Breast epithelium (tissue), 3 donors: ENCODE data around the gene C4BPB.

Experiments
- POLR2AphosphoS5 ChIP-seq, 3 donors: sonication (generic); formaldehyde crosslinking; IDR thresholded peaks; one replicate each; pipeline ENCODE4 v1.6.1; 2017; ENCODE audit warnings: antibody characterized with exemption in 3 of 3
- TF ChIP-seq, protein P1 (sequence below), 3 donors: fragments of 450-650 bp; IDR thresholded peaks; one replicate each; pipeline ENCODE4 v1.5.1; 2016 to 2017; ENCODE audit warnings: antibody characterized with exemption in 3 of 3, mild to moderate bottlenecking in 3 of 3, moderate library complexity in 3 of 3

DNA sequence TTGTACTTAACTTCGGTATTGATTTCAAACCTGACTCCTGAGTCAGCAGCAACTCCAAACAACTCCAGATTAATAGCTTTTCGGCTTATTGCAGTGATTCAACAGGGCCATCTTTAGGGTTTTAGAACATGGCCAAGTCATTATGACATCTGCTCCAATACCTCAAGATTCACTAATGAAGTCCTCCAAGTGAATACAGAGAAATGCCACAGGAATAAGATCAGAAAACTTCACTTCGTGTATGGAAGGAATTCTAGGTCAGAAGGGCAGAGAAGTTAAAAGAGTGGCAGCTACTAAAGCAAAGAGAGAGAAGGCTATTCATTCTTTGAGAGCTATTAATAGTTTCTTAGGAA is 48.5 kb upstream of the C4BPB start:
- TF ChIP-seq, protein P1, sequence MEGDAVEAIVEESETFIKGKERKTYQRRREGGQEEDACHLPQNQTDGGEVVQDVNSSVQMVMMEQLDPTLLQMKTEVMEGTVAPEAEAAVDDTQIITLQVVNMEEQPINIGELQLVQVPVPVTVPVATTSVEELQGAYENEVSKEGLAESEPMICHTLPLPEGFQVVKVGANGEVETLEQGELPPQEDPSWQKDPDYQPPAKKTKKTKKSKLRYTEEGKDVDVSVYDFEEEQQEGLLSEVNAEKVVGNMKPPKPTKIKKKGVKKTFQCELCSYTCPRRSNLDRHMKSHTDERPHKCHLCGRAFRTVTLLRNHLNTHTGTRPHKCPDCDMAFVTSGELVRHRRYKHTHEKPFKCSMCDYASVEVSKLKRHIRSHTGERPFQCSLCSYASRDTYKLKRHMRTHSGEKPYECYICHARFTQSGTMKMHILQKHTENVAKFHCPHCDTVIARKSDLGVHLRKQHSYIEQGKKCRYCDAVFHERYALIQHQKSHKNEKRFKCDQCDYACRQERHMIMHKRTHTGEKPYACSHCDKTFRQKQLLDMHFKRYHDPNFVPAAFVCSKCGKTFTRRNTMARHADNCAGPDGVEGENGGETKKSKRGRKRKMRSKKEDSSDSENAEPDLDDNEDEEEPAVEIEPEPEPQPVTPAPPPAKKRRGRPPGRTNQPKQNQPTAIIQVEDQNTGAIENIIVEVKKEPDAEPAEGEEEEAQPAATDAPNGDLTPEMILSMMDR (IDR thresholded peaks at IDR 0.05): no peak
- no peak for TF ChIP-seq POLR2AphosphoS5 (IDR thresholded peaks at IDR 0.05)
